KMS-11 (cell line): Measurements from ENCODE around the gene ROM1.
"Not testable (repeated sequence)": the region's sequence is repeated elsewhere in the genome, so short reads cannot be mapped to it uniquely, and the experiment has no call there.

Source experiments
- H2AFZ ChIP-seq: fragments of 200-600 bp; sonication (generic); 2 replicates; pipeline ENCODE4 v1.6.1; 2016; ENCODE audit warnings: antibody characterized with exemption, mixed run types, low read depth
- H3K27ac ChIP-seq: fragments of 200-600 bp; sonication (generic); 2 replicates; pipeline ENCODE4 v1.6.1; 2016; ENCODE audit warnings: mild to moderate bottlenecking, mixed run types
- H3K27me3 ChIP-seq: fragments of 200-600 bp; sonication (generic); 2 replicates; pipeline ENCODE4 v1.6.1; 2017; ENCODE audit warnings: mild to moderate bottlenecking, low read depth, mixed run types, moderate library complexity; ENCODE audit not compliant: insufficient read depth
- H3K36me3 ChIP-seq: fragments of 200-600 bp; sonication (generic); 2 replicates; pipeline ENCODE4 v1.6.1; 2017; ENCODE audit warnings: mild to moderate bottlenecking, mixed run types; ENCODE audit not compliant: insufficient read depth
- H3K4me1 ChIP-seq: fragments of 200-600 bp; sonication (generic); 2 replicates; pipeline ENCODE4 v1.6.1; 2016; ENCODE audit warnings: mild to moderate bottlenecking, low read depth, mixed run types; ENCODE audit not compliant: poor library complexity, severe bottlenecking
- H3K4me2 ChIP-seq: fragments of 200-600 bp; sonication (generic); 2 replicates; pipeline ENCODE4 v1.7.0; 2016; ENCODE audit warnings: mild to moderate bottlenecking, mixed run types
- H3K4me3 ChIP-seq: fragments of 200-600 bp; sonication (generic); IDR thresholded peaks from 2 replicates; pipeline ENCODE4 v1.6.1; 2017; ENCODE audit warnings: low read depth, low read length, mixed read lengths; ENCODE audit not compliant: insufficient read depth
- H3K79me2 ChIP-seq: fragments of 200-600 bp; sonication (generic); 2 replicates; pipeline ENCODE4 v1.6.1; 2016; ENCODE audit warnings: low read depth, mixed run types; ENCODE audit not compliant: insufficient read depth
- H3K9ac ChIP-seq: fragments of 200-600 bp; sonication (generic); 2 replicates; pipeline ENCODE4 v1.6.1; 2016; ENCODE audit warnings: mild to moderate bottlenecking, mixed run types
- H4K20me1 ChIP-seq: fragments of 200-600 bp; sonication (generic); 2 replicates; pipeline ENCODE4 v1.6.1; 2016; ENCODE audit warnings: mild to moderate bottlenecking, mixed run types; ENCODE audit not compliant: insufficient read depth
- CTCF ChIP-seq: fragments of 200-600 bp; sonication (generic); conservative IDR thresholded peaks from 2 replicates; pipeline ENCODE4 v1.6.1; 2017; ENCODE audit warnings: low read depth, mild to moderate bottlenecking, antibody characterized with exemption, low read length, moderate library complexity, mixed read lengths

Gene ROM1

GRCh38 chr11:62577046-62577714 is 35.9 kb upstream of the ROM1 start:
- H3K4me3 ChIP-seq, result no peak overlapping the region
- H3K4me1 ChIP-seq, result peaks cover 13% of the 10 kb centered on the region
- H3K36me3 ChIP-seq, result peaks cover 4% of the 10 kb centered on the region; the same call in 1 of the 2 replicates
- H3K9ac ChIP-seq, result no peak overlapping the region
- TF ChIP-seq CTCF, result no peak
- no peak overlapping the region for H3K27ac ChIP-seq
- peaks cover 15% of the 10 kb centered on the region for H3K79me2 ChIP-seq
- H3K4me2 ChIP-seq, result no peak overlapping the region
- H3K27me3 ChIP-seq, result no peaks in the 10 kb centered on the region
- no peaks in the 10 kb centered on the region for H4K20me1 ChIP-seq
- no peak overlapping the region for H2AFZ ChIP-seq

DNA sequence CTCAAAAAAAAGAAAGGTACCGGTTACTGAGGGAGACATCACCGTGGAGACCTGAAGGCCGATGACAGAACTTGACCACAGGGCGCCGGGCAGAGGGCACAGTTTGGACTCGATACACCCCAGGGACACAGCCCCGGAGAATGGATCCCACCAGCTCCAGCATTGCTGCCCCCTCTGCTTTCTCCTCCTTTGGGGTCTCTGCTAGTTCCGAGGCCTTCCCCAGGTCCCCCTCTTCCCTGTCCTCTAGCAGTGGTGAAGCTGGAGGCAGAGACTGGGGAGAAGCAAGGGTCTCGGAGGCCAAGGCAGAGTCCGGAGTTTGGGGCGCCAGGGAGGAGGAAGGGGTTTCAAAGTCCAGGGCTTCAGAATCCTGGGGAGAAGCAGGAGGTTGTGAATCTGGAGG is 34.5 kb upstream of the ROM1 start:
- Histone ChIP-seq H3K4me1 (peaks cover 7% of the 10 kb centered on the region), H4K20me1 (no peaks in the 10 kb centered on the region), H2AFZ (no peak overlapping the region), H3K4me2 (no peak overlapping the region), H3K27me3 (no peaks in the 10 kb centered on the region), H3K27ac (no peak overlapping the region), H3K36me3 (0 out of 2 replicates have a peak, but pooled peaks cover 4% of the 10 kb centered on the region), H3K9ac (no peak overlapping the region), H3K79me2 (peaks cover 1% of the 10 kb centered on the region; the same call in 1 of the 2 replicates), H3K4me3 (no peak overlapping the region)
- no peak for TF ChIP-seq CTCF

DNA sequence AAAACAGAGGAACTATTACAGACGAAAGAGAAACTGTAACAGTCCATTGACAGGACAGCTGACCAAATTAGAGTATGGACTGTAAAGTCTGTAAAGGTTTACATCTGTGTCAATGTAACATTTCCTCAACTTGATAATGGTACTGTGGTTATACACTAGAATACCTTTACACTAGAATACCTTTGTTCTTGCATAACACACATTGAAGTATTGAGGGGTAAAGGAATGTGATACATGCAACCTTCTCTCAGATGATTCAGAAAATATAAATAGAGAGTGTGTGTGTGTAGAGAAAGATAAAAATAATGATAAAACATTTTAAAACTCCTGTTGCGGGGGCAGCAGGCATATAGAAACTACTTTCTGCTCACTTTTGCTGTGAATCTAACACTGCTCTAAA is 33.8 kb upstream of the ROM1 start:
- H3K4me2 ChIP-seq, result no peak overlapping the region
- H3K36me3 ChIP-seq, result 0 out of 2 replicates have a peak, but pooled peaks cover 4% of the 10 kb centered on the region
- H2AFZ ChIP-seq, result no peak overlapping the region
- H3K4me1 ChIP-seq, result peaks cover 6% of the 10 kb centered on the region
- no peak for TF ChIP-seq CTCF
- H3K27me3 ChIP-seq, result no peaks in the 10 kb centered on the region
- H3K79me2 ChIP-seq, result no peaks in the 10 kb centered on the region
- no peak overlapping the region for H3K4me3 ChIP-seq
- no peak overlapping the region for H3K9ac ChIP-seq
- H3K27ac ChIP-seq, result no peak overlapping the region
- H4K20me1 ChIP-seq, result no peaks in the 10 kb centered on the region

- Histone ChIP-seq H3K4me1 (no peaks in the 10 kb centered on the region), H2AFZ (no peak overlapping the region), H4K20me1 (no peaks in the 10 kb centered on the region), H3K27me3 (no peaks in the 10 kb centered on the region), H3K4me3 (no peak overlapping the region), H3K9ac (no peak overlapping the region), H3K27ac (no peak overlapping the region), H3K79me2 (no peaks in the 10 kb centered on the region), H3K36me3 (no peaks in the 10 kb centered on the region), H3K4me2 (no peak overlapping the region)
- TF ChIP-seq CTCF, result no peak
These were observed 31.9 kb upstream of the ROM1 start for GRCh38 chr11:62580959-62581715.

DNA sequence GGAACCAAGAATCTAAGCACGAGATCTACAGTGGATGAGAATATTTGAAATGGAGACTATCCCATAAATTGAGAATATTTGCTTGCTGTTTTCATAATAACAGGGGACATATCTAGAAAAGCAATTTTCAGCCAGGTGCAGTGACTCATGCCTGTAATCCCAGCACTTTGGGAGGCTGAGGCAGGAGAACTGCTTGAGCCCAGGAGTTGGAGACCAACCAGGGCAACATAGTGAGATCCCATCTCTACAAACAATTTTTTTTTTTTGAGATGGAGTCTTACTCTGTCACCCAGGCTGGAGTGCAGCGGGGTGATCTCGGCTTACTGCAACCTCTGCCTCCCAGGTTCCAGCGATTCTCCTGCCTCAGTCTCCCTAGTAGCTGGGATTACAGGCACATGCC is 31.3 kb upstream of the ROM1 start:
- not testable (repeated sequence) for H3K36me3 ChIP-seq, H3K4me1 ChIP-seq, H3K27me3 ChIP-seq

DNA sequence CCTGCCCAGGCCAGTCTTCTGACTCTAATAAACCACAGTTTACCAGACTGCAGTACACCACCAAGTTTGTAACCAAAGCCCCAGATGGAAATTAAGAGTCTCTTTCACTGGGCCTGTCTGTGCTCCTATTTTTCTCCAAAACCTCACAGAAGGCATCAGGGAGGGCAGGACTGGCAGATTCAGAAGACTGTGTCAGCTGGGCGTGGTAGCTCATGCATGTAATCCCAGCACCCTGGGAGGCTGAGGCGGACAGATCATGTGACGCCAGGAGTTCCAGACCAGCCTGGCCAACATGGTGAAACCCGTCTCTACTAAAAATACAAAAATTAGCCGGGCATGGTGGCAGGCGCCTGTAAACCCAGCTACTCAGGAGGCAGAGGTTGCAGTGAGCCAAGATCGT is 27.7 kb upstream of the ROM1 start:
- H3K4me3 ChIP-seq, H2AFZ ChIP-seq, H3K9ac ChIP-seq, H3K27me3 ChIP-seq, H3K4me2 ChIP-seq, H4K20me1 ChIP-seq, H3K27ac ChIP-seq, H3K36me3 ChIP-seq: not testable (repeated sequence)
- Histone ChIP-seq H3K4me1 (peaks cover 13% of the 10 kb centered on the region), H3K79me2 (peaks cover 11% of the 10 kb centered on the region)

More for the DNA sequence above, 31.3 kb upstream of the ROM1 start:
- H3K79me2 ChIP-seq, H3K9ac ChIP-seq, H4K20me1 ChIP-seq, H3K4me2 ChIP-seq, H2AFZ ChIP-seq, H3K27ac ChIP-seq, H3K4me3 ChIP-seq: not testable (repeated sequence)
